IPS-18c (cell line): ENCODE data around the gene LRP1B.

ENCODE experiments used
- H3K4me3 ChIP-seq: 2 replicates; pipeline ENCODE4 v1.7.0; 2013; ENCODE audit warnings: low read depth, mild to moderate bottlenecking, low read length, moderate library complexity; ENCODE audit not compliant: insufficient read depth
- H3K9me3 ChIP-seq: one replicate; pipeline ENCODE4 v1.6.1; 2013; ENCODE audit warnings: mild to moderate bottlenecking, low read length, moderate library complexity; ENCODE audit not compliant: control insufficient read depth, insufficient read depth

Gene LRP1B

GRCh38 chr2:141467331-141467730 lies 663.5 kb downstream of the LRP1B start:
- Histone ChIP-seq H3K4me3 (no peak overlapping the region), H3K9me3 (no peaks in the 10 kb centered on the region)

DNA sequence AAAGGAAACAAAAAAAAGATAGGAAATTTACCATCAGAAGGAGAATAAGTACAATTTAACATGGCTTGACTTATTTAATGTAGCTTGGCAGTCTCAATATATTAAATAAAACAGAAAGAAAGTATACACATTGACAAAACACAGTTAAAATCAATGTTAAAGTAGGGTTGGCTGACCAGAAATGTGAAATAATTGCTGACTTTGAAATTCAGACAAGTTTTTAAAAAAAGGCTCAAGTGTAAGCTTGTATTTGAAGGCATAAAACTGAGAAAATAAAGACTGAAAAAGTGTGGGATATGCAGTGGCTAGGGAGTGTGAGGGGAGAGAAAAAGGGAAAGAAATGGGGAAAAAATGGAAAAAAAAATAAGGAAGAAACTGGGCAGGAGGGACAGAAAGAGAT lies 665.8 kb downstream of the LRP1B start:
- Histone ChIP-seq H3K9me3 (no peaks in the 10 kb centered on the region), H3K4me3 (no peak overlapping the region)

- no peak overlapping the region for H3K4me3 ChIP-seq
- no peaks in the 10 kb centered on the region for H3K9me3 ChIP-seq
Observed at GRCh38 chr2:141458351-141458750, 672.5 kb downstream of the LRP1B start.

DNA sequence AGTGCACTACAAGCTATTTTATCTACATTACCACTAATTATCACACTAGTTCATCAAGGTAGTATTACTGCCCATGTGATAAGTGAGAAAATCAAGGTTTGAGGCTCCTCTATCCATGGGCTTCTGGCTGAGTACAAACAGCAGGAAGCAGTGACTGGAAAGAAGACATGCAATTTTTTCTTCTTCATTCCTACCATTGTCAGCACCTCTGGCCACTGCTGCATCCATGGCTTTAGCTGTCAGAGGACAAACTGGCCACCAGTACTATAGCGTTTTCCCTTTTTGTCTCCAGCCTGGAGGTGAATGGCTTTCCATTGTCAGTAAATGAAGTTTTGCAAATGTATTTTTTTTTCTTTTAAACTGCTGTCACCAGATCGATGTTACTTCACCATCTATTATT lies 674.9 kb downstream of the LRP1B start:
- H3K4me3 ChIP-seq = no peak overlapping the region
- no peaks in the 10 kb centered on the region for H3K9me3 ChIP-seq

DNA sequence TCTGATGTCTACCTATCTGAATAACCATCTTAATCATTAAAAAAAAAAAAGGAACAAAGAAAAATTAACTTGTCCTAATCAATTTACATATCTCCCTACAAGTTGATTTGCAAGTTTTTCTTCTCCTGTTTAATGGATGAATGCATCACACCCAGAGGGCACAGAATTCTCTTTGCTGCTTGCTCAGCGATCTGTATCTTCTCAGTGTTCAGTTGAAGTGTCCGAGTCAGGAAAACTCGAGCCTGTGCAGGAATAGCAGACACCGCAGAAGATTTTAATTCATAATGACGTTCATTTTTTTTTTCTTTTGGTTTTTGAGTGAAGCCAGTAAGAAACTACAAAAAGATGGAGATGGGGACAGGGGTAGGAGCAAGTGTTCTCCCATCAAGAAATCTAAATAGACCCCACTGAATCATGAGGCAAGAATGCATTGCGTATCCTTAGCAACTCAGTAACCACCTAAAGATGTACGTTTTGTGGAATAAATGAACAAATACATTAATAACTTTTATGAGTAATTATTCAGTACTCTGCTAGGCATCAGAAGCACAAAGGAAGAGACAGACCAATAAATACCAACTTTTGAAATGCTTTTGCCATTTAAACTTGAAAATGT lies 675.5 kb downstream of the LRP1B start:
- Histone ChIP-seq H3K4me3 (no peak overlapping the region), H3K9me3 (no peaks in the 10 kb centered on the region)

GRCh38 chr2:141440072-141440635 lies 690.7 kb downstream of the LRP1B start:
- no peak overlapping the region for H3K4me3 ChIP-seq

GRCh38 chr2:141439524-141439923 lies 691.3 kb downstream of the LRP1B start:
- no peak overlapping the region for H3K4me3 ChIP-seq

More at GRCh38 chr2:141440072-141440635, 690.7 kb downstream of the LRP1B start:
- peaks cover 4% of the 10 kb centered on the region for H3K9me3 ChIP-seq

DNA sequence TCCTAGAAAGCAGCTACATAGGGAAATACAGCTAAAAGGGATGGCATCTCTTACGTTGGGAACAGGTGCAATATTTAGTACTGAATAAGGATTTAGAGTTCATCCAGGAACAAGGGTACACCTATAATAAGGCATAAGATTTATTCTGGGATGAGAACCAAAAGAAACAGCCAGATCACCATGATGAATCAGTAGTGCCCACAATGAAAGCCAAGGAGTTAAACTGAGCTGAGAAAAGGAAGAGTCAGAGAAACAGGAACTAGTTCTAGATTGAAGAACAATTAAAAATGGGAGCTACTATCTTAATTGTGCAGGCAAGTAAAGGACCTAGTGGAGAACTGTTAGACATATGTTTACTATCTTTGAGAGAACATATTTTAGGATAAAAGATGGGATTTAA lies 692.3 kb downstream of the LRP1B start:
- Histone ChIP-seq H3K9me3 (peaks cover 2% of the 10 kb centered on the region), H3K4me3 (no peak overlapping the region)

More at GRCh38 chr2:141439524-141439923, 691.3 kb downstream of the LRP1B start:
- H3K9me3 ChIP-seq = peaks cover 2% of the 10 kb centered on the region

DNA sequence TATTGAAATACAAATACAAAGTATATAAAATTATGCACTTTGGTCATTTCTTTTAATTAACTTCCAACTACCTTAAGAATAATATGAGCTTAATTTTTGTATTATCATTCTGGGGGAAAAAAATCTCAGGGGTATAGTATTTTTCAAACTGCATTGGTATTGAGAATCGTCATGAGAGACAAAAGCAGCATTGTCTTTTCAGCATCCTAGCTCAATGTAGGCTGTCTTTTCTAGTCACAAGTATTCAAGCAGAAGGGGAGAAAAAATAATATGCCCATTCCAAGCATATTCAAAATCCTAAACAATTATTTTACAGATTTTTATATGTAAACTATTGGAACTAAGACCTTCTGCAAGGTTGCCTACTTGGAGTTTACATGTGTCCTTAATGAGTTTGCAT lies 693.3 kb downstream of the LRP1B start:
- Histone ChIP-seq H3K4me3 (no peak overlapping the region), H3K9me3 (peaks cover 2% of the 10 kb centered on the region)

GRCh38 chr2:141423124-141423523 lies 707.7 kb downstream of the LRP1B start:
- no peak overlapping the region for H3K4me3 ChIP-seq
- no peaks in the 10 kb centered on the region for H3K9me3 ChIP-seq

DNA sequence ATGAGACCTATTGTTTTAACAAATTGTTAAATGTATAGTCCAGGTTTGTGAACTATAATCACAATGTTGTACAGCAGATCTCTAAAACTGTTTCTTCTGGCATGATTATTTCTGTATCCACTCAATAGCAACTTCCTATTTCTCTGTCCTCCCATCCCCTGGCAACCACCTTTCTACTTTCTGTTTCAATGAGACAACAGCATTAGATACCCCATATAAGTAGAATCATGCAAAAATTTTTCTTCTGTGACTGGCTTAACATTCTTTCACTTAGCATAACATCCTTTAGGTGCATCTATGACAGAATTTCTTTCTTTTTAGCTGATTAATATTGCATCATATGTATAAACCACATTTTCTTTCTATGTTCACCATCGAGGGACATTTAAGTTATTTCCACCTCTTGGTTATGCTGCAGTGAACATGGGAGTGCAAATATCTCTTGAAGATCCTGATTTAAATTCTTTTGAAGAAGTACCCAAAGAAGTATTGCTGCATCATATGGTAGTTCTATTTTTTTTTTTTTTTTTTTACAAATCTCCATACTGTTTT lies 713.5 kb downstream of the LRP1B start:
- H3K4me3 ChIP-seq = no peak overlapping the region
- H3K9me3 ChIP-seq = no peaks in the 10 kb centered on the region

DNA sequence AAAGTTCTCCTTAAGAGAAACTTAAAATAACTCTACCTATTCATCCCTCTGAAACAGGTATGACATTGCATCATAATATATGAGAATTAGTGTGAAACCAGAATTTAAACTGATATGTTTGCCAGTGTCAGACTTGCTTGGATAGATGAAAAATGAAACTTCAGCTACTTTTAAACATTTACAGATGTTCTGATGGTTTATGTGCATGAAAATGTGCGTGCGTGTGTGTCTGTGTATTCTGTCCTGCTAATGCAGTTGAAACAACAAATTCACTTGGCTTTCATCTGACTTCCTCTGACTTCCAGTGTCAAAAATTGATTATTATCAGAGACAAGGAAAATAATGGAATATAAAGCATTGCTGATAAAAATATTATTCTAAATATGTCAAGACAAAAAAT lies 719.4 kb downstream of the LRP1B start:
- no peaks in the 10 kb centered on the region for H3K9me3 ChIP-seq
- H3K4me3 ChIP-seq = no peak overlapping the region

DNA sequence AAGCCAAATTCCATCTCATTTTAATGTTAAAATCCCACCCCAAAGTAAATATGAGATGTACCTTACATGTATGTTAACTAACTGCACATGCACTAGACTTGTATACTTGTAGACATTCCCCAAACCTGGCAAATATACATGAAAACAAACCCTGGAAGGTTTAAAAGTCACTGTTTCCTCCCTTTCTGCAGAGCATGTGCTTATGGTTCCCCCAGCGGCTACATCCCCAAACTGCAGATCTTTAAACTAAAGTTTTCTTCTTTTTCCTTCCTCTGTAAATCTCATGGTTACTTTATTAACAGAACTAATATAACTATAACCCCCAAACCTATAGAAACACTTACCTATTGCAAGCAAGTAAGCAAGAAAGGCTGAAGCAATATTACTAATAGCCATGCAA lies 731.5 kb downstream of the LRP1B start:
- Histone ChIP-seq H3K4me3 (no peak overlapping the region), H3K9me3 (no peaks in the 10 kb centered on the region)

- Histone ChIP-seq H3K9me3 (no peaks in the 10 kb centered on the region), H3K4me3 (no peak overlapping the region)
Observed at GRCh38 chr2:141393214-141393545, 737.6 kb downstream of the LRP1B start.

GRCh38 chr2:141392517-141393213 lies 738.2 kb downstream of the LRP1B start:
- H3K4me3 ChIP-seq = no peak overlapping the region
- no peaks in the 10 kb centered on the region for H3K9me3 ChIP-seq

- H3K4me3 ChIP-seq = no peak overlapping the region
- no peaks in the 10 kb centered on the region for H3K9me3 ChIP-seq
Observed at GRCh38 chr2:141386168-141386567, 744.6 kb downstream of the LRP1B start.

GRCh38 chr2:141384676-141385075 lies 746.1 kb downstream of the LRP1B start:
- Histone ChIP-seq H3K4me3 (no peak overlapping the region), H3K9me3 (no peaks in the 10 kb centered on the region)

DNA sequence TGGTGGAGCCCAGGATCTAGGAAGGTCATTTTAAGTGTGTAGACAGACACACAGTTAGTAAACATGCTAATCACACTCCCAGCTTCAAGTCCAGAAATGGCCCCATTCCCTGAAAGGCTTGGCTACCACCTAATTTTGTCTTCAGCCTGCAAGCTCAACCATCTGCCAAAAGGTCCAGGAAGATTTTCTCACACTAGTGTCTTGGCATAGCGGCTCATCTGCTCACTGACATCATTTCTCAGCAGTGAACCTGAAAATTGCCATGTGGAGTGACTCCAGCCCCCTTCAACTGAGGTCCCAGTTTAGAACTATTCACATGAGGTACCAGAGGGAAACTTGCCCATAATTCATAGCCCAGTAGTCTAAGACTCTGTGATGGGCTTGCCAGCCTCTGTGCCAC lies 748.9 kb downstream of the LRP1B start:
- Histone ChIP-seq H3K9me3 (no peaks in the 10 kb centered on the region), H3K4me3 (no peak overlapping the region)
